GM12874 (cell line): ENCODE results near the gene CCDC88C.

Experiments
- TF ChIP-seq, protein P1 (sequence below): IDR thresholded peaks from 2 replicates; pipeline ENCODE4 v1.5.1; 2011; ENCODE audit warnings: low read depth, mild to moderate bottlenecking, control low read depth, low read length, moderate library complexity; ENCODE audit not compliant: insufficient read depth

Gene CCDC88C

DNA sequence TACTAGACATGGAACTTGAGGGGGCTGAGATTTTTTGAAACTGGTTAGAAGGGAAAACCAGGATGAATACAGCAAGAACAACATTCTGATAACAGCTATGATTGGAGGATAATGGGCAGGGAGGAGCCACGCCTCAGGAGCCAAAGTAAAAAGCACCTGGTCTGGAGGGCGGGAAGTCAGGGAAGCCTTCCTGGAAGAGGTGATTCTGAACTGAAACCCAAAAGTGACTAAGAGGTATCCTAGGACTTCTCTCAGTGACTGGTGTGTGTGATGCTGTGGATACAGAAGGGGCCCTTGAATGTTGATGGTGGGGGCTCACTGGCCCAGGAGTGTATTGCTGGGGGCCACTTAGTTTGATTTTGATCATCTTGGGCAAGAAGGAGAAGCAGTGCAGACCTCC lies 154.3 kb downstream of the CCDC88C start:
- TF ChIP-seq, protein P1, sequence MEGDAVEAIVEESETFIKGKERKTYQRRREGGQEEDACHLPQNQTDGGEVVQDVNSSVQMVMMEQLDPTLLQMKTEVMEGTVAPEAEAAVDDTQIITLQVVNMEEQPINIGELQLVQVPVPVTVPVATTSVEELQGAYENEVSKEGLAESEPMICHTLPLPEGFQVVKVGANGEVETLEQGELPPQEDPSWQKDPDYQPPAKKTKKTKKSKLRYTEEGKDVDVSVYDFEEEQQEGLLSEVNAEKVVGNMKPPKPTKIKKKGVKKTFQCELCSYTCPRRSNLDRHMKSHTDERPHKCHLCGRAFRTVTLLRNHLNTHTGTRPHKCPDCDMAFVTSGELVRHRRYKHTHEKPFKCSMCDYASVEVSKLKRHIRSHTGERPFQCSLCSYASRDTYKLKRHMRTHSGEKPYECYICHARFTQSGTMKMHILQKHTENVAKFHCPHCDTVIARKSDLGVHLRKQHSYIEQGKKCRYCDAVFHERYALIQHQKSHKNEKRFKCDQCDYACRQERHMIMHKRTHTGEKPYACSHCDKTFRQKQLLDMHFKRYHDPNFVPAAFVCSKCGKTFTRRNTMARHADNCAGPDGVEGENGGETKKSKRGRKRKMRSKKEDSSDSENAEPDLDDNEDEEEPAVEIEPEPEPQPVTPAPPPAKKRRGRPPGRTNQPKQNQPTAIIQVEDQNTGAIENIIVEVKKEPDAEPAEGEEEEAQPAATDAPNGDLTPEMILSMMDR = no peak

DNA sequence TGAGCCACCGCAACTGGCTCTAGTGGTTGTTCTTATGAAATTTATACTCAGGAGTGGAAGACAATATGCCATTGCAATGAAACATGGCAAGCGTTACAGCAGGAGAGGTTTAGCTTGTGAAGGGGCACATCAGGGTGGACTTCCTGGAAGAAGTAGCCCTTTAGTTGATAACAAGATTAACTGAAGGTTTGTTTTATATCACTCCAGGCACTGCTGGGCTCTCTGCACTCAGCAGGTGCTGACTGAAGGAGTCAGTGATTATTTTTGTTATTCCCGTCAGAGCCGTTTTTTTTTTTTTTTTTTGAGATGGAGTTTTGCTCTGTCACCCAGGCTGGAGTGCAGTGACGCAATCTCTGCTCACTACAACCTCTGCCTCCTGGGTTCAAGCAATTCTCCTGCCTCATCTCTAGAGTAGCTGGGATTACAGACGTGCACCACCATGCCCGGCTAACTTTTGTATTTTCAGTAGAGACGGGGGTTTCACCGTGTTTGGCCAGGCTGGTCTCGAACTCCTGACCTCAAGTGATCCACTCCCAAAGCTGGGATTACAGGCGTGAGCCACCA lies 155.6 kb downstream of the CCDC88C start:
- TF ChIP-seq, protein P1 = no peak

DNA sequence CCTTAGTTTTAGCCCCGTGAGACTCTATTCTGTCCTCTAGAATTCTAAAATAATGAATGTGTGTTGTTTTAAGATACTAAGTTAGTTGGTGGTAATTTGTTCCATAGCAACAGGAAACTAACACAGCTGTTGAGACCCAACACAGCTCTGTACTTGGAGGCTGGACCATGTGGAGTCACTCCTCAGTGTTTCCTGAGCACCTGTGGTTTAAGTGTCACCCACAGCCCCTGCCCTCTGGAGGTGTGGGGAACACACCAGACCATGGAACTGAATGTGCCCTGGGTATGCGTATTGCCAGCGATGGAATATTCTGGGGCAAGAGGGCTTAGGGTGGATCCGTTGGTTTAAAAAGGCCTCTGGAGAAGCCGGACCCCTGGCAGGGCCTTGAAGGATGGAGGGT lies 156.5 kb downstream of the CCDC88C start:
- TF ChIP-seq, protein P1 = no peak

DNA sequence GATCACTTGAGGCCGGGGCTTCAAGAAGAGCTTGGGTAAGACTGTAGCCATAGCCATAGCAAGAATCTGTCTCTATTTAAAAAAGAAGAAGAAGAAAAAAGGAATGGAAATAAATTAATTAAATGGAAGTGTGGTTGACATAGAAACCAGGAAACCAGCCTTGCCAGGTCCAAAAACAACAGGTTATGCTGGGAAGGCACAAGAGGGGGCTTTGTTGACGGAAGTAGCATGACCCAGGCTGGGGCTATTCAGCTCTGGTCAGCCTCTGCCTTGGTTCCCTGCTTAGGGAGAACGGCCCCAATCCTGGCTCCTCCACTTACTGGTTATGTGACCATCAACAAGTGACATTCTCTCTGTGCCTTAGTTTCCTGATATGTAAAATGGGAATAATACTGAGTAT lies 158.7 kb downstream of the CCDC88C start:
- TF ChIP-seq, protein P1 = no peak

DNA sequence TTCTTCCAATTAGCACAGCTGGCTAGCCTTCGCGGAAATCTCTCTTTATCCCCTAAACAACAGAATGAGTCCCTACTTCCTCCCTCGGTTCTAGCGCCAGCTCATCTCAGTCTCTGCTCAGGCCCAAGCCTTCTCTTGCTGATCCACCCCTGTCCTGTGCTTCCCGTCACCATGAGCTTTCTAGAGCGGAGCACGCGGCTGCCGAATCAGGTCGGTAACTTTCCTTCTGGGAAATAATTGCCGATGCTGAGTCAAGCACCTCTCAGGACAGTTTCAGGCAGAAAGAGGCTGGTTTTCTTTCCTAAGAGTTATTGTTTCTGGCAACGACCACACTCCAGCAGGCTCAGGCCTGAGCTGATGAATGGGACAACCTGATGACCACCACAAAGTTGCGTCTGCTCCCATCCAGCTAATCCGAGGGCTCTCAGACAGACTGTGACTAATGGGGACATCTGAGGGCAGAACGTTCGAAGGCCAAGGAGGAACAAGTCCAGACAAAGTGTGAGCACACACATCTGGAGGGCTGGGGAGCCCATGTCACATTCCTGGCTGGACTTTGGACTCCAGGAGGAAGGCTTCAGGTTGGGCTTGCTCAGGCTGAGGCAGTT lies 159.5 kb downstream of the CCDC88C start:
- TF ChIP-seq, protein P1 = no peak

DNA sequence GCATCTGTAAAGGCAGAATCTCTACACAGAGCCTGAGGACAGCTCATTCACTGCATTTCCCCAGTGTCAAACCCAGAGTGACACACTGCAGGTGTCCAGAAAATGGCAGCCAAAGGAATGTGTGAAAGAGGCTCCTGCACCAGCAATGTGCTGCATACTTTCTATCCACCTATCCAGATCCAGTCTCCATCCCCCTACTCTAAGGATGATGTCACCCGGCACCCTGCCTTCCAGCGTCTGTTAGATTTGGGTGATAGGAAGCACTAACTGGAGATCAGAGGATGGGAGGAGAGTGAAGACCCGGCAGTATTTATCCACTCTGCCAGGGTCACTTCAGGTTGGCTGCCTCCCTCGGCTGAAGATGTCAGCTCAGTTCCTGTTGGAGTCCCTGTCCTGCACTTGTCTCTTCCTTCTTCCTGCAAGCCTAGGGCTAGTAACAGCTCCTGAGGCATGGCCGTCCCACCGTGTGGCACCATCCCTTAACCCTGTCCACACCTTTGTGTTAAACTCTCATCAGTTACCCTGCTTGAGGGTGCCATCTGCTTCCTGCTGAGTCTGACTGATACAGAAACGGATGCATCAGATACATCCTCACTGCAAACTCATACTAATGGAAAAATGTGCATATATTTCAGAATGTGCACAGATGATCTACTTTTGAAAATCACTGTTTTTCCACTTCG lies 160.2 kb downstream of the CCDC88C start:
- TF ChIP-seq, protein P1 = no peak

DNA sequence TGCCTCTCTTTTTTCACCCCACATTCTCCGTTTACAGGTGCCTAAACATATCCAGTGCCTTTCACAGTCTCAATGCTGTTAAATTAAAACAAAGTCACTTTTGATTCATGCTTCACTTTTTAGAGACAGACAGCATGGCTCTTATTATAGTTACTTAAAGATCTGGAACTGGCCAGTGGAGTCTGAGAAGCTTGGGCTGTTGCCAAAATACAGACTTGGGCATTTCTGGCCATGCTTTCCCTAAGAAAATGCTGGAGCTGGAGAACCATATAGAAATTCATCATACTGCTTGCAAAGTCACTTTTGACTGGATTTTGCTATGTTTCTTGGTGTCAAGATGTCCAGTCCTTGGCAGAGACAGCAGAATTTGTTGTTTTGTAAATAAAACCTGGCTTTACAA lies 161.0 kb downstream of the CCDC88C start:
- TF ChIP-seq, protein P1 = no peak
